CD4-positive, alpha-beta T cell (primary cell): ENCODE data around the gene EMILIN1. TPM values are rescaled to one million over a fixed set of nuclear protein-coding genes. Genes with fewer than 3 reads are reported as not detected.

Source experiments
- ATAC-seq: fragments of 200-7000 bp; cut with Tn5 transposase; one replicate; pipeline ENCODE4 v1.10.0; 2022; ENCODE audit warnings: mild to moderate bottlenecking; ENCODE audit not compliant: poor library complexity
- CTCF ChIA-PET: fragments of 350-600 bp; sonication (Branson Sonifier 250); formaldehyde crosslinking; loops from one replicate; lab custom pipeline; 2021; ENCODE audit warnings: antibody characterized with exemption, inconsistent platforms; lab: Charles Lee
- POLR2A ChIA-PET: fragments of 350-600 bp; sonication (Branson Sonifier 250); formaldehyde crosslinking; loops from one replicate; lab custom pipeline; 2021; ENCODE audit warnings: antibody characterized with exemption, inconsistent platforms; lab: Charles Lee
- DNase-seq, 14 experiments: peaks; one replicate each; pipeline ENCODE4 v3.0.0-alpha.2; 2013 to 2020; ENCODE audit warnings: mixed read lengths in 2 of 14
- H3K27ac ChIP-seq, 2 donors: one replicate each; pipeline versions ENCODE4 v1.5.1 to v1.7.0; 2013; ENCODE audit warnings: low read length in 2 of 2, low read depth in 1 of 2, mild to moderate bottlenecking in 1 of 2
- H3K27me3 ChIP-seq, 2 experiments: 1 replicate in 1 of 2; 2 replicates in 1 of 2; pipeline versions ENCODE4 v1.6.1 to v1.7.0; 2013; ENCODE audit warnings: low read length in 2 of 2, control low read depth in 1 of 2, mild to moderate bottlenecking in 1 of 2, moderate library complexity in 1 of 2; ENCODE audit not compliant: insufficient read depth in 2 of 2, control insufficient read depth in 1 of 2
- H3K36me3 ChIP-seq: one replicate; pipeline ENCODE4 v1.6.1; 2013; ENCODE audit warnings: low read length, control low read depth; ENCODE audit not compliant: insufficient read depth
- H3K4me1 ChIP-seq: one replicate; pipeline ENCODE4 v1.6.1; 2013; ENCODE audit warnings: low read length, control low read depth; ENCODE audit not compliant: insufficient read depth
- H3K4me3 ChIP-seq: one replicate; pipeline ENCODE4 v1.5.1; 2013; ENCODE audit warnings: mild to moderate bottlenecking, low read length, moderate library complexity
- H3K9me3 ChIP-seq, 2 experiments: 1 replicate in 1 of 2; 2 replicates in 1 of 2; pipeline versions ENCODE4 v1.6.1 to v1.7.0; 2013; ENCODE audit warnings: low read length in 2 of 2, mild to moderate bottlenecking in 2 of 2, control low read depth in 1 of 2, moderate library complexity in 1 of 2; ENCODE audit not compliant: control insufficient read depth in 1 of 2, insufficient read depth in 1 of 2
- H3K27ac Mint-ChIP-seq: one replicate; pipeline ENCODE4 v1.8.0; 2020; ENCODE audit warnings: mixed read lengths
- H3K27me3 Mint-ChIP-seq: one replicate; pipeline ENCODE4 v1.8.0; 2021; ENCODE audit warnings: mixed read lengths
- H3K36me3 Mint-ChIP-seq: one replicate; pipeline ENCODE4 v1.8.0; 2021; ENCODE audit warnings: low read depth, mixed read lengths
- H3K4me1 Mint-ChIP-seq: one replicate; pipeline ENCODE4 v1.8.0; 2021; ENCODE audit warnings: low read depth, mixed read lengths
- H3K4me3 Mint-ChIP-seq: one replicate; pipeline ENCODE4 v1.8.0; 2020; ENCODE audit warnings: mild to moderate bottlenecking, mixed read lengths
- H3K9me3 Mint-ChIP-seq: one replicate; pipeline ENCODE4 v1.8.0; 2020; ENCODE audit warnings: mixed read lengths
- intact Hi-C, 2 experiments: fragments of 100-400 bp; cut with DNase I in 1 of 2; cut with micrococcal nuclease in 1 of 2; formaldehyde crosslinking; loops; one replicate each; pipeline versions ENCODE4 v1.15.1 to v1.9.0; 2023 to 2025; cut with DNase I, micrococcal nuclease
- total RNA-seq, 174 experiments: library from RNA in 2 of 174; stranded (reverse) in 2 of 174; gene quantifications; one replicate each; pipeline ENCODE4 v1.2.3 and lab custom pipeline; 2021 to 2026
- TF ChIP-seq, protein P1 (sequence below): fragments of 200-600 bp; IDR thresholded peaks from one replicate; pipeline ENCODE4 v1.8.0; 2022; ENCODE audit warnings: antibody characterized with exemption, mild to moderate bottlenecking

EMILIN1 gene
- total RNA-seq, 2 experiments from 2014 or later, result 0.14 to 0.25 TPM

- no peaks in the 10 kb centered on the region for H3K9me3 Mint-ChIP-seq
- ChIA-PET POLR2A (interaction anchor here (2.0 to 10.2 kb wide), 5 partner anchors 8 to 129 kb away, joined by 5 to 161 read pairs (median 11); partner anchors contain the start of genes ABHD1, AGBL5, ATRAID and OST4), CTCF (no interaction called here)
- H3K4me3 Mint-ChIP-seq, result no peak overlapping the region
- no peak for DNase-seq
- no peak for ATAC-seq
- TF ChIP-seq, protein P1, sequence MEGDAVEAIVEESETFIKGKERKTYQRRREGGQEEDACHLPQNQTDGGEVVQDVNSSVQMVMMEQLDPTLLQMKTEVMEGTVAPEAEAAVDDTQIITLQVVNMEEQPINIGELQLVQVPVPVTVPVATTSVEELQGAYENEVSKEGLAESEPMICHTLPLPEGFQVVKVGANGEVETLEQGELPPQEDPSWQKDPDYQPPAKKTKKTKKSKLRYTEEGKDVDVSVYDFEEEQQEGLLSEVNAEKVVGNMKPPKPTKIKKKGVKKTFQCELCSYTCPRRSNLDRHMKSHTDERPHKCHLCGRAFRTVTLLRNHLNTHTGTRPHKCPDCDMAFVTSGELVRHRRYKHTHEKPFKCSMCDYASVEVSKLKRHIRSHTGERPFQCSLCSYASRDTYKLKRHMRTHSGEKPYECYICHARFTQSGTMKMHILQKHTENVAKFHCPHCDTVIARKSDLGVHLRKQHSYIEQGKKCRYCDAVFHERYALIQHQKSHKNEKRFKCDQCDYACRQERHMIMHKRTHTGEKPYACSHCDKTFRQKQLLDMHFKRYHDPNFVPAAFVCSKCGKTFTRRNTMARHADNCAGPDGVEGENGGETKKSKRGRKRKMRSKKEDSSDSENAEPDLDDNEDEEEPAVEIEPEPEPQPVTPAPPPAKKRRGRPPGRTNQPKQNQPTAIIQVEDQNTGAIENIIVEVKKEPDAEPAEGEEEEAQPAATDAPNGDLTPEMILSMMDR, result no peak
- H3K27me3 Mint-ChIP-seq, result no peaks in the 10 kb centered on the region
- Histone ChIP-seq H3K36me3 (no peaks in the 10 kb centered on the region), H3K9me3 (no peaks in the 10 kb centered on the region), H3K27ac (no peak overlapping the region), H3K27me3 (no peaks in the 10 kb centered on the region), H3K4me1 (peaks cover 49% of the 10 kb centered on the region), H3K4me3 (no peak overlapping the region)
- no peaks in the 10 kb centered on the region for H3K36me3 Mint-ChIP-seq
- H3K4me1 Mint-ChIP-seq, result peaks cover 34% of the 10 kb centered on the region
- intact Hi-C loops, result no loop called here
- H3K27ac Mint-ChIP-seq, result no peak overlapping the region
Observed at GRCh38 chr2:27082773-27083409, 4.5 kb downstream of the EMILIN1 start.

DNA sequence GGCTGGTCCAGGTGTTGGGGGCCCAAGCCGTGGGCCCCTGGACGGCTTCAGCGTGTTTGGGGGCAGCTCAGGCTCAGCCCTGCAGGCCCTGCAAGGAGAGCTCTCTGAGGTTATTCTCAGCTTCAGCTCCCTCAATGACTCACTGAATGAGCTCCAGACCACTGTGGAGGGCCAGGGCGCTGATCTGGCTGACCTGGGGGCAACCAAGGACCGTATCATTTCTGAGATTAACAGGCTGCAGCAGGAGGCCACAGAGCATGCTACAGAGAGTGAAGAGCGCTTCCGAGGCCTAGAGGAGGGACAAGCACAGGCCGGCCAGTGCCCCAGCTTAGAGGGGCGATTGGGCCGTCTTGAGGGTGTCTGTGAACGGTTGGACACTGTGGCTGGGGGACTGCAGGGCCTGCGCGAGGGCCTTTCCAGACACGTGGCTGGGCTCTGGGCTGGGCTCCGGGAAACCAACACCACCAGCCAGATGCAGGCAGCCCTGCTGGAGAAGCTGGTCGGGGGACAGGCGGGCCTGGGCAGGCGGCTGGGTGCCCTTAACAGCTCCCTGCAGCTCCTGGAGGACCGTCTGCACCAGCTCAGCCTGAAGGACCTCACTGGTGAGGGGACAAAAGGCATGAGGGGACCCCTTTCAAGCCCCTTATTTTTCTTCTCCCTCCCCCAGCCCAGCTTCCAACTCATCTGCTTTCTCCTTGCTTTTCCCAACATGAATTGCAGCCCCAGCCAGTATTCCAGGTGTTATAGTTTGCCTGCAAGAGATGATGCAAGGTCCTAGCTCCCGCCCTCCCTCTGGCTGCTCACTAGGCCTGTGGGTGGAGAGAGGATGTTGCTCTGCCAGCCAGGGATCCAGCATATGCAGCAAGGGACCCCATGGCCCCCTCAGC lies 5.2 kb downstream of the EMILIN1 start:
- ChIA-PET POLR2A (interaction anchor here (2.6 to 10.2 kb wide), 3 partner anchors 13 to 128 kb away, joined by 11 to 161 read pairs (median 113); partner anchors contain the start of genes AGBL5, ATRAID, OST4 and SLC5A6), CTCF (no interaction called here)
- no peaks in the 10 kb centered on the region for H3K36me3 Mint-ChIP-seq
- TF ChIP-seq, protein P1, result no peak
- DNase-seq (no peak), ATAC-seq (no peak)
- peak overlapping the region; percentile 54 for H3K4me3 Mint-ChIP-seq
- Histone ChIP-seq H3K27ac (no peak overlapping the region), H3K9me3 (no peaks in the 10 kb centered on the region), H3K4me1 (peaks cover 55% of the 10 kb centered on the region), H3K27me3 (no peaks in the 10 kb centered on the region), H3K36me3 (no peaks in the 10 kb centered on the region), H3K4me3 (no peak overlapping the region)
- peaks cover 34% of the 10 kb centered on the region for H3K4me1 Mint-ChIP-seq
- no peaks in the 10 kb centered on the region for H3K27me3 Mint-ChIP-seq
- no peaks in the 10 kb centered on the region for H3K9me3 Mint-ChIP-seq
- intact Hi-C loops, result no loop called here
- no peak overlapping the region for H3K27ac Mint-ChIP-seq

- Mint-ChIP-seq H3K4me3 (peak overlapping the region; percentile 91), H3K9me3 (no peaks in the 10 kb centered on the region), H3K4me1 (peaks cover 34% of the 10 kb centered on the region), H3K36me3 (no peaks in the 10 kb centered on the region), H3K27ac (peak overlapping the region; percentile 35), H3K27me3 (no peaks in the 10 kb centered on the region)
- Histone ChIP-seq H3K9me3 (no peaks in the 10 kb centered on the region), H3K4me3 (no peak overlapping the region), H3K4me1 (peaks cover 60% of the 10 kb centered on the region), H3K27ac (no peak overlapping the region), H3K27me3 (no peaks in the 10 kb centered on the region), H3K36me3 (no peaks in the 10 kb centered on the region)
- intact Hi-C loops, result loop anchor here in 1 of 2 experiments (5.0 kb wide), 2 partner anchors 122 to 288 kb away; partner anchors contain the start of genes EIF2B4 and SNX17
- POLR2A ChIA-PET, result interaction anchor here (9.9 to 10.2 kb wide), 2 partner anchors 14 to 33 kb away, joined by 113 to 161 read pairs; partner anchors contain the start of genes AGBL5 and OST4
- TF ChIP-seq, protein P1, result no peak
- ATAC-seq (no peak), DNase-seq (no peak)
- CTCF ChIA-PET, result interaction anchor here (1.5 kb wide), 1 partner anchor 33 kb away, joined by 4 read pairs; the partner anchor contains the start of gene AGBL5
Observed at GRCh38 chr2:27084297-27085061, 6.1 kb downstream of the EMILIN1 start.
